Osteoblast (primary cell): ENCODE results near the gene CSNK1E. TPM values are rescaled to one million over a fixed set of nuclear protein-coding genes. Genes with fewer than 3 reads are reported as not detected.

ENCODE experiments used
- DNase-seq: peaks from one replicate; pipeline ENCODE4 v3.0.0; 2011; ENCODE audit warnings: low spot score, mixed read lengths; ENCODE audit not compliant: insufficient read length; ENCODE audit errors: missing footprints
- H2AFZ ChIP-seq: 2 replicates; pipeline ENCODE4 v1.6.0; 2011; ENCODE audit warnings: mild to moderate bottlenecking, low read length
- H3K27ac ChIP-seq: 2 replicates; pipeline ENCODE4 v1.5.1; 2011; ENCODE audit warnings: mild to moderate bottlenecking, low read depth, low read length, moderate library complexity
- H3K27me3 ChIP-seq: 2 replicates; pipeline ENCODE4 v1.6.0; 2012; ENCODE audit warnings: mild to moderate bottlenecking, control low read depth, inconsistent platforms, low read length, moderate library complexity; ENCODE audit not compliant: insufficient read depth
- H3K36me3 ChIP-seq: 2 replicates; pipeline ENCODE4 v1.5.1; 2011; ENCODE audit warnings: mild to moderate bottlenecking, low read length, control low read depth, moderate library complexity; ENCODE audit not compliant: insufficient read depth
- H3K4me1 ChIP-seq: 2 replicates; pipeline ENCODE4 v1.5.1; 2011; ENCODE audit warnings: mild to moderate bottlenecking, low read length, control low read depth, moderate library complexity; ENCODE audit not compliant: insufficient read depth
- H3K4me2 ChIP-seq: 2 replicates; pipeline ENCODE4 v1.6.0; 2011; ENCODE audit warnings: mild to moderate bottlenecking, low read length; ENCODE audit not compliant: insufficient read depth
- H3K4me3 ChIP-seq: fragments of 200-600 bp; sonication (generic); 3 replicates; pipeline ENCODE4 v1.5.1; 2012; ENCODE audit warnings: mild to moderate bottlenecking, low read length, inconsistent platforms; ENCODE audit not compliant: insufficient read depth
- H3K79me2 ChIP-seq: 2 replicates; pipeline ENCODE4 v1.6.0; 2012; ENCODE audit warnings: mild to moderate bottlenecking, low read length, control low read depth, inconsistent platforms; ENCODE audit not compliant: insufficient read depth
- H3K9me3 ChIP-seq: 2 replicates; pipeline ENCODE4 v1.5.1; 2011; ENCODE audit warnings: low read depth, low read length, control low read depth
- H4K20me1 ChIP-seq: 2 replicates; pipeline ENCODE4 v1.6.0; 2012; ENCODE audit warnings: mild to moderate bottlenecking, low read length, control low read depth; ENCODE audit not compliant: insufficient read depth
- total RNA-seq: library from RNA; depleted of rRNA; stranded (reverse); fragments of >200 nt; gene quantifications from 2 replicates; pipeline ENCODE4 v1.2.3, GENCODE V29; 2012
- TF ChIP-seq, protein P1 (sequence below): IDR thresholded peaks from 2 replicates; pipeline ENCODE4 v1.5.1; 2011; ENCODE audit warnings: mild to moderate bottlenecking, low read depth, low read length, moderate library complexity; ENCODE audit errors: extremely low read depth

CSNK1E gene
- total RNA-seq, 1 donor: 152 TPM

DNA sequence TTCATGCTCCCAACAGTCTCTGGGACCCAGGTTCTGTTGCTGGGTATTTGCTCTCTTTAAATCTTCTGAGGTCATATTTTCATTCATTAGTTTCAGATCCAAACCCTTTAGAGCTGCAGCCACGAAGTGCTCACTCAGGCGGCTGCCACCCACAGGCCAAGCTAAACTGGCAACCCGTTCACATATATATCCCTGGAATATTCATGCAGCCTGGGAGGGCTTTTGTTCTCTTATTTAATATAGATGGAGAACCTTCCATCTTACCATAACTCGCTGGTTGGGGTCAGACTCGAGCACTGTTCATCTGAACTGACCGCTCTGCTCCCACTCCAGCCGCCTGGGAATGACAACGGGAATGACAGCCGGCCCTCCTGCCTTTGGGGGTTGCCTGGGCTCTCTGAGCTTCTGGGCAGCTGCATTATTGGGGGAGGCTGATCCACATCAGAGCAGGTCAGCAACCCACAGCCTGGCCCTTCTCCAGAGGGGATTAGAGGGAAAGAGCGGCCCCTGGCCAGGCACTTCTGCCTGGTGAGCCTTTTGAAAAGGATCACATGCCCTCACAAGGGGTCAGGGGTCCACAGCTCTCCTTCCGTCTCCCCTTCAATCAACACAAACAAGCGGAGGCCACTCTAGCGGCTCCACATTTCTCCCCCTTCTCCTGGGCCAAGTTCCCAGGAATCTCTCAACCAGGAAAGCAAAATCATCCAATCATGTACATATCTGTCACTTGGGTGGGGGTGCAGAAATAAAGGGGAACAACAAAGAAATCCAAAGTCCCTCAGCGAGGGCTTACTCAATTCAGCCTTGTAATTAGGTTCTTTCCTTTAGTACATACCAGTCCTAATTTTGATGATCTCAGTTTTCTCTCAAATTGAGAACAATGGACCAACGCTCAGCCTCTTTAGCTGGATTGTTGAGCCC lies 56.2 kb downstream of the CSNK1E start:
- Histone ChIP-seq H3K4me1 (peaks cover 35% of the 10 kb centered on the region), H3K36me3 (peaks cover 18% of the 10 kb centered on the region), H3K27me3 (no peaks in the 10 kb centered on the region), H2AFZ (no peak overlapping the region), H3K4me3 (no peak overlapping the region), H3K9me3 (no peaks in the 10 kb centered on the region), H4K20me1 (peaks cover 54% of the 10 kb centered on the region), H3K79me2 (peaks cover 98% of the 10 kb centered on the region), H3K27ac (peak overlapping the region; percentile 54), H3K4me2 (peak overlapping the region; percentile 52)
- peak; percentile 88 for DNase-seq
- TF ChIP-seq, protein P1, sequence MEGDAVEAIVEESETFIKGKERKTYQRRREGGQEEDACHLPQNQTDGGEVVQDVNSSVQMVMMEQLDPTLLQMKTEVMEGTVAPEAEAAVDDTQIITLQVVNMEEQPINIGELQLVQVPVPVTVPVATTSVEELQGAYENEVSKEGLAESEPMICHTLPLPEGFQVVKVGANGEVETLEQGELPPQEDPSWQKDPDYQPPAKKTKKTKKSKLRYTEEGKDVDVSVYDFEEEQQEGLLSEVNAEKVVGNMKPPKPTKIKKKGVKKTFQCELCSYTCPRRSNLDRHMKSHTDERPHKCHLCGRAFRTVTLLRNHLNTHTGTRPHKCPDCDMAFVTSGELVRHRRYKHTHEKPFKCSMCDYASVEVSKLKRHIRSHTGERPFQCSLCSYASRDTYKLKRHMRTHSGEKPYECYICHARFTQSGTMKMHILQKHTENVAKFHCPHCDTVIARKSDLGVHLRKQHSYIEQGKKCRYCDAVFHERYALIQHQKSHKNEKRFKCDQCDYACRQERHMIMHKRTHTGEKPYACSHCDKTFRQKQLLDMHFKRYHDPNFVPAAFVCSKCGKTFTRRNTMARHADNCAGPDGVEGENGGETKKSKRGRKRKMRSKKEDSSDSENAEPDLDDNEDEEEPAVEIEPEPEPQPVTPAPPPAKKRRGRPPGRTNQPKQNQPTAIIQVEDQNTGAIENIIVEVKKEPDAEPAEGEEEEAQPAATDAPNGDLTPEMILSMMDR: peak; percentile 45

DNA sequence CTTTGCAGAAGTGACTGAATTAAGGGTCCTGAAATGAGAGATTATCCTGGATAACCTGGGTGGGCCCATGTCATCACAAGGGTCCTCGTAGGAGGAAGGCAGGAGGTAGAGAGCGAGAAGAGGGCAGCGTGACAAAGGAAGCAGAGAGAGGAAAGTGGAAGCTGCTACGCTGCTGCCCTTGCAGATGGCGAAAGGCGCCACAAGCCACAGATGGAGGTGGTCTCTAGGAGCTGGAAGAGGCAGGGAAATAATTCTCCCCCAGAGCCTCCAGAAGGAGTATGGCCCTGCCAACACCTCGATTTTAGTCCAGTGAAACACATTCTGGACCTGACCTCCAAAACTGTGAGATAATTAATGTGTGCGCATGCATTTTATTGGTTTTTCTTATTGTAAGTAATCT lies 57.9 kb downstream of the CSNK1E start:
- TF ChIP-seq, protein P1: no peak
- no peak for DNase-seq
- Histone ChIP-seq H3K4me2 (no peak overlapping the region), H4K20me1 (peaks cover 38% of the 10 kb centered on the region), H3K4me3 (no peak overlapping the region), H3K27ac (no peak overlapping the region), H3K4me1 (peaks cover 35% of the 10 kb centered on the region), H3K79me2 (peaks cover 97% of the 10 kb centered on the region), H2AFZ (no peak overlapping the region), H3K27me3 (no peaks in the 10 kb centered on the region), H3K36me3 (peaks cover 11% of the 10 kb centered on the region), H3K9me3 (no peaks in the 10 kb centered on the region)

DNA sequence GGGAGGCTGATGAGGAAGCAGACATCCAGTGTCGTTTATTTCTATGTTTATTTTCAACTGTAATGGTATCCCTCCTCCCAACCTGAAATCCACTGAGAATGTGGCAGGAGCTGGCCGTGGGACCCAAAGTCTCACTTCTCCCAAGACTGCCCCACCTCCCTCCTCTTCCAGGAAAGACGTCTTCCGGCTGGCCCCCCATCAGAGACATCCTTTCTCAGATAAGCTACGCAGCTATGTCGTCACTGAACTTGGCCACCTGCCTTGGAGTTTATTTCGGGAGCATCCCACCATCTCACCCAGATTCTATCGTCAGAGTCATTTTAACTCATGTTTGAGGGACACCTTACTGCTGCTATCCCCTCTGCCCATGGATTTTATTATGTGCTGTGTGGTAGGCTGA lies 58.3 kb downstream of the CSNK1E start:
- peaks cover 33% of the 10 kb centered on the region for H4K20me1 ChIP-seq
- no peaks in the 10 kb centered on the region for H3K27me3 ChIP-seq
- H3K4me1 ChIP-seq: peaks cover 35% of the 10 kb centered on the region
- no peak for DNase-seq
- H3K9me3 ChIP-seq: no peaks in the 10 kb centered on the region
- H3K79me2 ChIP-seq: peaks cover 97% of the 10 kb centered on the region
- H3K27ac ChIP-seq: peak overlapping the region; percentile 29
- no peak overlapping the region for H2AFZ ChIP-seq
- TF ChIP-seq, protein P1: no peak
- no peak overlapping the region for H3K4me3 ChIP-seq
- H3K4me2 ChIP-seq: no peak overlapping the region
- H3K36me3 ChIP-seq: peaks cover 6% of the 10 kb centered on the region

DNA sequence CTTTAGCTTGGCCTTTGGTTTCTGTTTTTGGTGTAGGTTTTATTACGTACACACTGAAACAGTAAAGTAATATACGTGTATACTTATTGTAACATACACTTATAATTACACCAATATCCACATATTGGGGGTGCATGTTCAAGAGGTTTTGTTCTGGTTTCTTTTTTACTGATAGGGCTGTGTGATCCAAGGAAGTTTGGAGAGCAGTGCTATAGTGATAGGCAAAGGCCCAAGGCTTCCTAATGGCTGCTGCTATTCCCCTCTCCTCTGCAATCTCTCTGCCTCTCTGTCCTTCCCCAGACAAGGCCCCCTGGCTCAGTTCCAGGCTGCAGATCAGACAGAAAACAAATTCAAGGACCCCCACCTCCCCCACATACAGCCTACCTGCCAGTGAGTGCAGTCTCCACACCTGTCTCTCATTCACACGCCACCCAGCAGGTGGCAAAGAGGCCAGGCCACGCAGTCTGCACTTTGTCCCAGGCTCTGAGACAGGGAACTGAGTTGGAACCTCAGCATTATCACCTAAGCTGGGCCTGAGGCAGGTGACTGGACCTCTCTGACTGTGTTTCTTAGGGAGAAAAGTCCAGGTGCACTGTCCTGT lies 59.5 kb downstream of the CSNK1E start:
- Histone ChIP-seq H3K79me2 (peaks cover 94% of the 10 kb centered on the region), H3K36me3 (no peaks in the 10 kb centered on the region), H3K27me3 (no peaks in the 10 kb centered on the region), H3K4me1 (peaks cover 35% of the 10 kb centered on the region), H3K4me2 (peak overlapping the region; percentile 67), H3K4me3 (peak overlapping the region; percentile 12), H3K27ac (peak overlapping the region; percentile 67), H2AFZ (peak overlapping the region; percentile 71), H4K20me1 (peaks cover 24% of the 10 kb centered on the region), H3K9me3 (no peaks in the 10 kb centered on the region)
- DNase-seq: peak; percentile 86
- TF ChIP-seq, protein P1: no peak
